GM21526 (cell line): ENCODE results near the gene SPEF2.
"Not testable (repeated sequence)": the region's sequence is repeated elsewhere in the genome, so short reads cannot be mapped to it uniquely, and the experiment has no call there.

Source experiments
- ATAC-seq: cut with Tn5 transposase; IDR thresholded peaks from one replicate; pipeline ENCODE4 v1.9.1; 2021; ENCODE audit warnings: moderate library complexity; ENCODE audit not compliant: unreplicated experiment, low FRiP score

SPEF2 gene

GRCh38 chr5:35651002-35651756 lies 33.5 kb downstream of the SPEF2 start:
- peak; percentile 63 for ATAC-seq

- ATAC-seq, result no peak
Observed at GRCh38 chr5:35656721-35657120, 39.1 kb downstream of the SPEF2 start.

GRCh38 chr5:35657877-35658276 lies 40.2 kb downstream of the SPEF2 start:
- no peak for ATAC-seq

GRCh38 chr5:35659556-35659955 lies 41.9 kb downstream of the SPEF2 start:
- ATAC-seq, result no peak

- ATAC-seq, result no peak
Observed at GRCh38 chr5:35660451-35660850, 42.8 kb downstream of the SPEF2 start.

GRCh38 chr5:35664584-35664983 lies 46.9 kb downstream of the SPEF2 start:
- no peak for ATAC-seq

GRCh38 chr5:35665096-35665495 lies 47.4 kb downstream of the SPEF2 start:
- no peak for ATAC-seq

GRCh38 chr5:35668319-35668718 lies 50.7 kb downstream of the SPEF2 start:
- ATAC-seq, result no peak

- no peak for ATAC-seq
Observed at GRCh38 chr5:35668794-35669193, 51.1 kb downstream of the SPEF2 start.

GRCh38 chr5:35671541-35672295 lies 54.1 kb downstream of the SPEF2 start:
- no peak for ATAC-seq

GRCh38 chr5:35672296-35672655 lies 54.6 kb downstream of the SPEF2 start:
- not testable (repeated sequence) for ATAC-seq

GRCh38 chr5:35672995-35673394 lies 55.3 kb downstream of the SPEF2 start:
- no peak for ATAC-seq

GRCh38 chr5:35674049-35674448 lies 56.4 kb downstream of the SPEF2 start:
- ATAC-seq, result no peak

- no peak for ATAC-seq
Observed at GRCh38 chr5:35675392-35675791, 57.7 kb downstream of the SPEF2 start.

- no peak for ATAC-seq
Observed at GRCh38 chr5:35677878-35678277, 60.2 kb downstream of the SPEF2 start.

GRCh38 chr5:35678661-35679060 lies 61.0 kb downstream of the SPEF2 start:
- ATAC-seq, result no peak

GRCh38 chr5:35679357-35679756 lies 61.7 kb downstream of the SPEF2 start:
- no peak for ATAC-seq

GRCh38 chr5:35681911-35682310 lies 64.2 kb downstream of the SPEF2 start:
- no peak for ATAC-seq

GRCh38 chr5:35683466-35683865 lies 65.8 kb downstream of the SPEF2 start:
- no peak for ATAC-seq

GRCh38 chr5:35685161-35685560 lies 67.5 kb downstream of the SPEF2 start:
- no peak for ATAC-seq

- no peak for ATAC-seq
Observed at GRCh38 chr5:35687961-35688360, 70.3 kb downstream of the SPEF2 start.

GRCh38 chr5:35694481-35694880 lies 76.8 kb downstream of the SPEF2 start:
- no peak for ATAC-seq
